ENCODE data around the gene VPS37B. TPM values are rescaled to one million over a fixed set of nuclear protein-coding genes. Genes with fewer than 3 reads are reported as not detected.

VPS37B gene
- total RNA-seq, 1 experiment from 2014 or later = 12.3 TPM

DNA sequence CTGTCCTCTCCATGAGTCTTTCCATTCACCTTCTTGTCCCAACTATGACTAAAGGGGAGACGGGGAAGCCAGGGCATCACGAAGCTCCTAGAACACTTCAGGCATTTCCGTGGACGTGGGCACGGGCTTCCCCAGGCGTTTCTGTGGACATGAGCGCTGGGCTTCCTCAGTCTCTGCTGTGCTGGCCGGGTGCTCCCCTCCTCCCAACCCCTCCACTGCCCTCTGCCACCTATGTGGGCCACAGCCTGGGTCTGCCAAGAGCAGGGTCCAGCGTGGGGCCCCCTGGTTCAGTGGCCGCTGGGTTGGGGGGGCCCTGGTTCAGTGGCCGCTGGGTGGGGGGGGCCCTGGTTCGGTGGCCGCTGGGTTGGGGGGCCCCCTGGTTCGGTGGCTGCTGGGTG is 45.9 kb downstream of the VPS37B start:
- H4K20me1 ChIP-seq (ENCODE audit: control insufficient read depth, insufficient read depth, insufficient read length) = no peaks in the 10 kb centered on the region
- no peaks in the 10 kb centered on the region for H3K23me2 ChIP-seq (ENCODE audit: insufficient read length, low read depth, low read length, poor library complexity, severe bottlenecking)
- H3T11ph ChIP-seq (ENCODE audit: low read length) = no peak overlapping the region
- H3K4me2 ChIP-seq (ENCODE audit: insufficient read depth, insufficient read length, low read length) = no peak overlapping the region
- H3K56ac ChIP-seq (ENCODE audit: insufficient read length, low read depth, low read length) = no peak overlapping the region
- no peaks in the 10 kb centered on the region for H3K79me2 ChIP-seq (ENCODE audit: insufficient read depth, low read length)
- no CpG with 5 or more reads among the region's 14 CpGs for WGBS (ENCODE audit: extremely low coverage, insufficient read length, low lambda C conversion rate)
- H3K4ac ChIP-seq (ENCODE audit: low read depth, low read length) = no peak overlapping the region
- H3K23ac ChIP-seq (ENCODE audit: insufficient read length, low read depth, low read length) = no peak overlapping the region
- no peak overlapping the region for H3K14ac ChIP-seq (ENCODE audit: insufficient read depth, low read length)
- no peak for TF ChIP-seq CTCF (conservative IDR thresholded peaks at IDR 0.05)
- Mint-ChIP-seq H3K9me3 (no peaks in the 10 kb centered on the region), H3K4me3 (no peak overlapping the region), H3K27ac (no peak overlapping the region), H3K27me3 (ENCODE audit: low read depth) (peaks cover 4% of the 10 kb centered on the region), H3K4me1 (peaks cover 0 to 4% of the 10 kb centered on the region in 2 experiments; a peak in 2 of 4 replicates), H3K36me3 (ENCODE audit: insufficient read depth in 1 of 3, low read depth in 3 of 3) (no peaks in the 10 kb centered on the region)
- no peak overlapping the region for H2BK12ac ChIP-seq (ENCODE audit: insufficient read length, low read depth, low read length)
- no peak overlapping the region for H4K5ac ChIP-seq (ENCODE audit: insufficient read length, low read depth, low read length)
- no peak overlapping the region for H2BK5ac ChIP-seq (ENCODE audit: insufficient read length, low read length)
- no peak overlapping the region for H2AFZ ChIP-seq (ENCODE audit: low read length)
- H2BK20ac ChIP-seq (ENCODE audit: low read depth, low read length, poor library complexity, severe bottlenecking) = no peak overlapping the region
- H2AK5ac ChIP-seq (ENCODE audit: insufficient read length, low read length) = no peak overlapping the region
- H3K27ac ChIP-seq (ENCODE audit: insufficient read length, low read depth, low read length) = no peak overlapping the region
- H2BK120ac ChIP-seq (ENCODE audit: low read depth, low read length, poor library complexity, severe bottlenecking) = no peak overlapping the region
- no peak overlapping the region for H2BK15ac ChIP-seq (ENCODE audit: low read depth, low read length)
- H3K9ac ChIP-seq (ENCODE audit: extremely low read depth, insufficient read length, low read length) = no peak overlapping the region
- H3K9me3 ChIP-seq (ENCODE audit: control insufficient read depth, low read depth, low read length) = no peaks in the 10 kb centered on the region
- H3K27me3 ChIP-seq (ENCODE audit: insufficient read depth, low read length) = no peaks in the 10 kb centered on the region
- H4K91ac ChIP-seq (ENCODE audit: insufficient read length, low read depth, low read length) = no peak overlapping the region
- no peaks in the 10 kb centered on the region for H3K4me1 ChIP-seq (ENCODE audit: insufficient read depth, low read length)
- H3K18ac ChIP-seq (ENCODE audit: insufficient read length, low read depth, low read length) = no peak overlapping the region
- H3K79me1 ChIP-seq (ENCODE audit: insufficient read depth, low read depth, low read length, poor library complexity, severe bottlenecking) = no peaks in the 10 kb centered on the region
- H4K8ac ChIP-seq (replicated peaks; ENCODE audit: insufficient read length, low read depth, low read length) = no peak overlapping the region
- DNase-seq = no peak
